ENCODE measurements around the gene DEFB110. TPM values are rescaled to one million over a fixed set of nuclear protein-coding genes. Genes with fewer than 3 reads are reported as not detected.

DEFB110 gene
- total RNA-seq, result not detected in 2 replicates
- not detected in 2 replicates for polyA plus RNA-seq
- polyA plus RNA-seq (2012), result not detected in 2 replicates
- polyA minus RNA-seq (ENCODE audit: low replicate concordance), result not detected in 2 replicates

- Histone ChIP-seq H3K9me3 (ENCODE audit: control insufficient read depth, insufficient read depth, low read depth, low read length) (no peaks in the 10 kb centered on the region), H3K79me2 (ENCODE audit: control insufficient read depth, insufficient read depth, low read length) (no peaks in the 10 kb centered on the region), H2AFZ (ENCODE audit: low read length) (no peak within 1 kb of the TSS), H3K27ac (ENCODE audit: insufficient read depth, low read length) (no peak within 1 kb of the TSS), H3K27me3 (ENCODE audit: control insufficient read depth, insufficient read depth, low read length) (no peaks in the 10 kb centered on the region), H4K20me1 (ENCODE audit: control insufficient read depth, extremely low read depth, insufficient read depth, low read length) (no peaks in the 10 kb centered on the region), H3K9ac (ENCODE audit: insufficient read depth, low read length) (no peak within 1 kb of the TSS), H3K4me3 (replicated peaks in 1 of 4; ENCODE audit: control extremely low read depth in 1 of 4, insufficient read depth in 1 of 4, low read depth in 3 of 4, low read length in 4 of 4) (no peak within 1 kb of the TSS), H3K4me1 (ENCODE audit: control insufficient read depth, extremely low read depth, insufficient read depth, low read length) (no peaks in the 10 kb centered on the region), H3K36me3 (ENCODE audit: control insufficient read depth, insufficient read depth, low read length) (no peaks in the 10 kb centered on the region), H3K4me2 (ENCODE audit: extremely low read depth, insufficient read depth, low read length) (no peak within 1 kb of the TSS)
- TF ChIP-seq CTCF (conservative IDR thresholded peaks at IDR 0.05 in 1 of 2, IDR thresholded peaks at IDR 0.05 in 1 of 2; ENCODE audit: low read depth in 1 of 2, low read length in 2 of 2) (no peak), EZH2 (IDR thresholded peaks at IDR 0.05; ENCODE audit: low read length, missing control alignments) (no peak)
- no peak for DNase-seq (ENCODE audit: low read depth in 2 of 2)
Observed at GRCh38 chr6:50021894-50022293, at the start of gene DEFB110. DEFB110 (minus strand) TSS chr6:50021994; CDS start chr6:50021935, 59 bp downstream.

- H3K36me3 ChIP-seq (ENCODE audit: control insufficient read depth, insufficient read depth, low read length), result no peaks in the 10 kb centered on the region
- no peaks in the 10 kb centered on the region for H4K20me1 ChIP-seq (ENCODE audit: control insufficient read depth, extremely low read depth, insufficient read depth, low read length)
- no peak overlapping the region for H3K4me2 ChIP-seq (ENCODE audit: extremely low read depth, insufficient read depth, low read length)
- H3K4me1 ChIP-seq (ENCODE audit: control insufficient read depth, extremely low read depth, insufficient read depth, low read length), result no peaks in the 10 kb centered on the region
- no peak for DNase-seq (ENCODE audit: low read depth in 2 of 2)
- H3K27me3 ChIP-seq (ENCODE audit: control insufficient read depth, insufficient read depth, low read length), result no peaks in the 10 kb centered on the region
- H3K9ac ChIP-seq (ENCODE audit: insufficient read depth, low read length), result no peak overlapping the region
- H3K27ac ChIP-seq (ENCODE audit: insufficient read depth, low read length), result no peak overlapping the region
- no peaks in the 10 kb centered on the region for H3K9me3 ChIP-seq (ENCODE audit: control insufficient read depth, insufficient read depth, low read depth, low read length)
- TF ChIP-seq CTCF (conservative IDR thresholded peaks at IDR 0.05 in 1 of 2, IDR thresholded peaks at IDR 0.05 in 1 of 2; ENCODE audit: low read depth in 1 of 2, low read length in 2 of 2) (no peak), EZH2 (IDR thresholded peaks at IDR 0.05; ENCODE audit: low read length, missing control alignments) (no peak)
- H3K4me3 ChIP-seq (replicated peaks in 1 of 4; ENCODE audit: control extremely low read depth in 1 of 4, insufficient read depth in 1 of 4, low read depth in 3 of 4, low read length in 4 of 4), result no peak overlapping the region
- no peak overlapping the region for H2AFZ ChIP-seq (ENCODE audit: low read length)
- H3K79me2 ChIP-seq (ENCODE audit: control insufficient read depth, insufficient read depth, low read length), result no peaks in the 10 kb centered on the region
Observed at GRCh38 chr6:50070101-50070500, 48.3 kb upstream of the DEFB110 start.

- Histone ChIP-seq H2AFZ (ENCODE audit: low read length) (no peak overlapping the region), H3K36me3 (ENCODE audit: control insufficient read depth, insufficient read depth, low read length) (no peaks in the 10 kb centered on the region), H3K4me3 (replicated peaks in 1 of 4; ENCODE audit: control extremely low read depth in 1 of 4, insufficient read depth in 1 of 4, low read depth in 3 of 4, low read length in 4 of 4) (no peak overlapping the region), H3K4me2 (ENCODE audit: extremely low read depth, insufficient read depth, low read length) (no peak overlapping the region), H3K27me3 (ENCODE audit: control insufficient read depth, insufficient read depth, low read length) (no peaks in the 10 kb centered on the region), H3K79me2 (ENCODE audit: control insufficient read depth, insufficient read depth, low read length) (no peaks in the 10 kb centered on the region), H3K27ac (ENCODE audit: insufficient read depth, low read length) (no peak overlapping the region), H3K9ac (ENCODE audit: insufficient read depth, low read length) (no peak overlapping the region), H4K20me1 (ENCODE audit: control insufficient read depth, extremely low read depth, insufficient read depth, low read length) (no peaks in the 10 kb centered on the region), H3K4me1 (ENCODE audit: control insufficient read depth, extremely low read depth, insufficient read depth, low read length) (no peaks in the 10 kb centered on the region), H3K9me3 (ENCODE audit: control insufficient read depth, insufficient read depth, low read depth, low read length) (no peaks in the 10 kb centered on the region)
- TF ChIP-seq CTCF (conservative IDR thresholded peaks at IDR 0.05 in 1 of 2, IDR thresholded peaks at IDR 0.05 in 1 of 2; ENCODE audit: low read depth in 1 of 2, low read length in 2 of 2), result peak in 1 of 2 donors; percentile 46
- TF ChIP-seq EZH2 (IDR thresholded peaks at IDR 0.05; ENCODE audit: low read length, missing control alignments), result no peak
- DNase-seq (ENCODE audit: low read depth in 2 of 2), result peak in 1 of 2 donors; percentile 1
Observed at GRCh38 chr6:50062051-50062450, 40.3 kb upstream of the DEFB110 start.
